HG02840 (cell line): ENCODE measurements around the gene COL6A5.
"Not testable (repeated sequence)": the region's sequence is repeated elsewhere in the genome, so short reads cannot be mapped to it uniquely, and the experiment has no call there.

Source experiments
- ATAC-seq: cut with Tn5 transposase; IDR thresholded peaks from one replicate; pipeline ENCODE4 v1.9.1; 2021; ENCODE audit warnings: mild to moderate bottlenecking, moderate library complexity, moderate number of reproducible peaks; ENCODE audit not compliant: unreplicated experiment, low FRiP score

The COL6A5 gene

DNA sequence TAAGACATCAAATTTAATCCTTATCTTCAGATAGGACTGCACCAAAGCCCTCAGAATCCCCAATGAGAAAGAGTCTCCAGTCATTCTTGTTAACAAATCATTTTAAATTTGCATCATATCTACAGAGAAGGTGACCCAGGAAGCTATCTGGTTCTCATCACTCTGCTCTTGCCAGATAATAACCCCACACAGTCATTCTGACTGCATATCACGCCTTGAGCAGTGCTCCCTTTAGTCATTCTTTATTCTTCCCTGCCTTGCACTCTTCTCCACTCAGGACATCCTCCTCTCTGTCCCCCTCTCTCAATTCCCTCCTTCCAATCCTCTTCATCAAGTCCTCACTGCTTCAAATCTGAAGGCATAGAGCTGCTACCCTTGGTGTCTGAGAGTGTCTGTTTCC, 87.8 kb downstream of the COL6A5 start:
- ATAC-seq: no peak

- no peak for ATAC-seq
These were observed 96.8 kb downstream of the COL6A5 start for GRCh38 chr3:130442284-130442683.

DNA sequence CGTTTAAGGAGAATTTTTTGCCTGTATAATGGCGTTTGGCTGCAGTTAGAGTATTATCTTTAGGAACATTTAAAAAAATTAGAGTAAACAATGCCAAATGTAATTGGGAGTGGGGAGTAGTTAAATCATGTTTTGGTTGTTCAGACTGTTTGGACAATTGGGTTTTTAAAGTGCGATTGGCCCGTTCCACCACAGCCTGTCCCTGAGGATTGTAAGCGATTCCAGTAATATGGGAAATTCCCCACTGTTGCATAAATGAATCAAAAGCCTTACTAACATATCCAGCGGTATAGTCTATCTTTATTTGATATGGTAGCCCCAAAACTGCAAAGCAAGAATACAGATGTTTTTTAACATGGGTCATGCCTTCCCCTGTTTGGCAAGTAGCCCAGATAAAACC, 101.4 kb downstream of the COL6A5 start:
- not testable (repeated sequence) for ATAC-seq

DNA sequence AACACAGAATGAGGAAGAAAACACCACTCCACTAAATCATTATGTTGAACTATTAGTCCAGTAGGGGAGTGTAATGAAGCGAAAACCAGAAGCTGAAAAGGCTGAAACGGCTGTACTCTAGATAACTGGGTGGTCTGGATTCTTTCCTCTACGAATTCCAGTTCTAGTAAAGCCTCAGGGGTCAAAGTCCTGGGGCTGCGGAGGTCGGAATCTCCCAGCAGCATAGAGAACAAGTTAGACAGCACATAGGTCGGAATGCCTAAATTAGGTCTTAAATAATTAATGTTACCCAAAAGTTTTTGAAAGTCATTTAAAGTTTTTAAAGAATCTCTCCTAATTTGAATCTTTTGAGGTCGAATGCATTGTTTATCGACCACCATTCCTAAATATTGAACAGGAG, 102.7 kb downstream of the COL6A5 start:
- ATAC-seq: not testable (repeated sequence)

GRCh38 chr3:130456540-130456939, 111.1 kb downstream of the COL6A5 start:
- ATAC-seq: no peak

DNA sequence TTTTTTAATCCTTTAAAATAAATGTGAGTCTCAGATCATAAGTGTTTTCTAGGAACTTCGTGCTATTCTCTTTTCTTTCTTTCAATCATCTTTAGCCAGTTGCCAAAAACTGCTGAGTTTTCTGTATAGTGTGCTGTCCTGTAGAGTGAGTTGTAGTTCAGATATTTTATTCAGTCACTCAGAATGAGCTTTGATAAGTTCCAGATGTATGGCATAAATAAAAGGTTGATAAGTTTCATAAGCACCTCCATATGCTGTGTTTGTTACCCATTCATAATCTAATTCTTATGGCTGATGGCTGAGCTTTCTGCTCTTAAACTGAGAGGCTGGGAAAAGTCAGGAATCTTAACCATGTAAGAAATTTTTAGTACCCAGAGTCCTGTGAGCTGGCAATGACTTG, 112.2 kb downstream of the COL6A5 start:
- ATAC-seq: no peak

DNA sequence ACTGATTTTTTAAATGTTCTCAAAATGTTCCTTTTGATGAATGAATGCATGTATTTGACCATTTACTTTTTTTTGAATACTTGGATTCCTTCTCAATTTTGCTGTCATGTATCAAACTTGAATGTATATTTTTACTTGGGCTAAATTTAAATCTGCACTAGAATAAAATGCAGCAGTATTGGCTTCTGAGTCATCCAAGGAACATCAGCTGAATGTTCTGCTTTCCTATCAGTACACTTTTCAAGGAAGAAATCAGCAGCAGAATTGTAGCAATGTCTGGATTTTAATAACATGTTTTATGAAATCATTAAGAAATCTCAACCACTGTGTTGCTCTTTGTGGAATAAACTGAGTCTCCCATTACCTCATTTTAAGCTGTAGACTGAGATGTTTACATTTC, 114.5 kb downstream of the COL6A5 start:
- no peak for ATAC-seq

DNA sequence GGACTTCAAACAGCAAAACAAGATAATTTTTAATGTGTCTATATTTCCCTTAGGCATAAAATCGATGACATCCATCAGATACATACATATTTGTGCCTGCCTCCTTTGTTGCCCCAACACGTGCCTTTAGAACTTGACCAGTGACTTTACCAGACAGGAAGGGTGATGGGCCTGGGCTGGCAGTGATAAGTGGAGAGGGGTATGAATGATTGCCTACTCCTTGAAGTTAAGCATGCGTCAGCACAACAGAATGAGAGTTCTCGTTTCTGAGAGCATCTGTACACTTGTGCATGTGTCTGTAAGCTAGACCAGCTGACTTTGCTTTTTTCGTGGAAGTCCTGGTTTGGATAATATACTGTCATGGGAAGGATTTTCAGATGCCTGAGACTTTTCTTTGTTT, 116.6 kb downstream of the COL6A5 start:
- ATAC-seq: no peak

GRCh38 chr3:130463221-130463620, 117.7 kb downstream of the COL6A5 start:
- no peak for ATAC-seq

- ATAC-seq: no peak
These were observed 120.0 kb downstream of the COL6A5 start for GRCh38 chr3:130465521-130465920.

DNA sequence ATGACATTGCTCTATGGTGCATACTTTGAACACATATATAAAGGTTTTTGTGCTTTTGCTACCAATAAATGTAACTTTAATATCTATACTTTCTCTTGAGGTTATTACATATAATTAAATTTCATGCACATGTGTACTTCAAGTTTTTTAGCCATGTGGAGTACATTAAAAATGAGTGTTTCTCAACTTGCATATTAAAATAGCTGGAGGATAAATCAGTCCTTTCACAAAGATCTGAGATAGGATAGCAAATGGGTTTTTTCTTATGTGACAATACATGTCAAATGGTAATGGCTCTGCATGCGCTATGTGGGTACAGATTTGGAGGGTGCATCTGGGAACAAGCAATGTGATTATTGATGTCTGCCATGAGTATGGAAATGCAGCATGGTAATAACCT, 122.8 kb downstream of the COL6A5 start:
- ATAC-seq: no peak

- ATAC-seq: no peak
These were observed 124.7 kb downstream of the COL6A5 start for GRCh38 chr3:130470126-130470525.

- no peak for ATAC-seq
These were observed 127.9 kb downstream of the COL6A5 start for GRCh38 chr3:130473416-130473815.

- ATAC-seq: no peak
These were observed 135.3 kb downstream of the COL6A5 start for GRCh38 chr3:130480736-130481135.

GRCh38 chr3:130488288-130488687, 142.8 kb downstream of the COL6A5 start:
- ATAC-seq: no peak

- ATAC-seq: no peak
These were observed 143.4 kb downstream of the COL6A5 start for GRCh38 chr3:130488769-130489450.

GRCh38 chr3:130490241-130490640, 144.8 kb downstream of the COL6A5 start:
- ATAC-seq: no peak

- no peak for ATAC-seq
These were observed 146.0 kb downstream of the COL6A5 start for GRCh38 chr3:130491431-130491830.

DNA sequence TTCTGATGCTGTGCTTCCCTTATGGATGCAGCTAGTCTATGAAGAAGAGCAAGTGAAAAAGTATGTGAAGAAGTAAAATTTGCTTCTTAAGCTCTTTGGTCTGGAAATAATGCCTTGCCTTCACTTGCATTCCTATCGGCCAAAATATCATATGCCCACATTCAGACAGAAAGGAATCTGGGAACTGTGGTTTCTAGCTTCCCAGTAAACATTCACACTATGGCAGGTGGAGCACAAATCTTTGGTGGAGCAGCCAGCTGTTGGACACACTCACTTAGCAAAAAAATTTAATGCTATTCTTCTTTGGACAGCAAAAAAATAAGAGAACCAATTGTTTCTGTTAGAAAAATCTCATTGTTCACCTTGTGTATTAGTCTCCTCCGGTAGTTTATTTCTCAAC, 159.2 kb downstream of the COL6A5 start:
- ATAC-seq: no peak

DNA sequence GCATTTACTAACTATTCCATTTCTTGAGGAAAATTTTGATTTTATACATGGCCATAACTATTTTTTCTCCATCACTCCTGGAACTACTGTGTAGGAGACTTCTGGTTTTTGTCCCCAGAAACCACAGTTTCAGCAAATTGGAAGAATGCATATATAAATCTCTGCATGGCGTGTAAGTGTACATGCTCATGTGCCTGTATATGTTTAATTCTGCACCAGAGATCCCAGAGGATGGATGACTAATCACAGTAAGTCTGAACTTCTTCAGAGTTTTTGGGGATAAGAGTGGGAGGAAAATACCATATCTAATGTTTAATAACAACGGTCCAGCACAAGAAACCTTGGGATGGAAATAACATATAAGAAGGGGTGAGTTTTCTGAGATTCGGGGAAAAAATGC, 160.6 kb downstream of the COL6A5 start:
- no peak for ATAC-seq

DNA sequence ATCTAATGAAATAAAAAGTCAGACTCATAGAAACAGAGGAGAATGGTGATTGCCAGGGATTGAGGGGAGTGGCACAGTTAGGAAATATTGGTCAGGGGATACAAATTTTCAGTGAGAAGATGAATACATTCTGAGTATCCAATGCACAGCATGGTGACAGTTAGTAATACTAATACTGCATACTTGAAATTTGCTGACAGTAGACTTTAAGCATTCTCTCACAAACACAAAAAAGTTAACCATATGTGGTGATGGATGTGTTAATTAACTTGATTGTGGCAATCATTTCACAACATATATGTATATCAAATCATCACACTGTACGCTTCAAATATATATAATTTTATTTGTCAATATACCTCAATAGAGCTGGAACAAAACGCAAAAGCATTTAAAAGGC, 162.3 kb downstream of the COL6A5 start:
- ATAC-seq: no peak

DNA sequence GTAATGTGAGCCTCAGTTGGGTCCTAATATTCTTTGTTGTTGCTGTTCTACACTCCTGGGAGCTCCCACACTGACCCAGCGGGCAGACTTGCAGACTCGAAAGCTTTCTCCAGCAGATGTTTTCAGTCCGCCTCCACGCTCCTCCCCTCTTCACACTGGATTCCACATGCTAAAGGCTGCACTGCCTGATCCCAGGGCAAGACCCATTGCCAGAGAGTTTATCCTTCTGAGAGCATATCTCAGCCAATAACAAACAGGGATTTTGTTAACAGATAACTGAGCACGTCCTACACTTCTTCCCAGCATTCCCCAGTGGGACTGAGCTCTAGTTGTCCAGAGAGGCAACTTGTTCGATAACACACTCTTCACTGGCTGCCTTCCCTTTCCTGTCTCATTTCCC, 163.5 kb downstream of the COL6A5 start:
- no peak for ATAC-seq

DNA sequence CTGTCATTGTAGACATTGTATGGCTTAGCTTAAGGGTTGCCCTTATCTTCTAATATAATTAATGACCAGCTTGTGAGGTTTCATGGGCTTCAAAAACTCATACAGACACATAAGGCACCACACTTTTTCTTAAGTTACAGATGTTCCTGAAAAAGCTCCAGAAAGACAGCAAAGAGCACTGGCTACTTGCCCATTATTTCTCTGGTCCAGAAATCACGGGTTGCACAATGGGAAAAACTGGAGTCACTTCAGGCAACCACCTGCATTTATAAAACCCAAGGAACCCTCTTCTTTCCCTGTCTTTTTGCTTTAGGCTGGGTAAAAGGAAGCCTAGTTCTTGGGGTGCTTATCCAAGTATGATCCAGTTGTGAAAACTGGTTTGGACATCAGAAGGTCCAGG, 169.2 kb downstream of the COL6A5 start:
- no peak for ATAC-seq
